ENCODE data around the gene PIGT.
"Not testable (repeated sequence)": the region's sequence is repeated elsewhere in the genome, so short reads cannot be mapped to it uniquely, and the experiment has no call there.

Gene PIGT

DNA sequence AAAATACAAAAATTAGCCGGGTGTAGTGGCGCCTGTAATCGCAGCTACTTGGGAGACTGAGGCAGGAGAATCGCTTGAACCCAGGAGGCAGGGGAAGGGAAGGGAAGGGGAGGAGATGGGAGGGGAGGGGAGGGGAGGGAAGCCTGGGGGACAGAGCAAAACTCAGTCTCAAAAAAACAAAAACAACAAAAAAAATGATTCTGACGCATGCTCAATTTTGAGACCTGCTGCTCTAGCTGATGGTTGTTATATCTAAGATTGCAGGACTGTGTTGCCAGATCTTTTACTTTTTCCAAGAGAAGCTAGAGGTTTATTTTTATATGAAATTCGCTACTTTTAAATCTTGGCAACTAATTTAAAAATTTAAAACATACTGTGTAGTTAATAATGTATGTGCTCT, 51.2 kb downstream of the PIGT start:
- no peak for DNase-seq

DNA sequence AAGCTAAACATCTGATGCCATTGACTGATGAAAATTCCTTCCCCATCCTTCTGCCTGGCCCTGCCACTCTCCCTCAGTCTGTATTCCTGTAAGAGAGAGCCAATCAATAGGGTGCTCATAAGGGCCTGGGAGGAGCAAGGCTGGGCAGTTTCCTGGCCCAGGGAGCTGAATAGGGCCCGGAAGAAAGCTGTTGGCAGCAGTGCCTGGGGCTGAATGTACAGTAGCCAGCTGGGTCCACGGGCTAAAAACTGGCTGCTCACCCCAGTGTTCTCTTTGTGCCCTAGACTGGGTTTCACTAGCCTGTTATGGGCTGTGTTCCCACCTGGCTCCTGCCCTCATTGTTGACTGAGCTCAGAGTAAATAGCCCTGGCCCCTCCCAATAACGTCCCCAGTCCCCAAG, 51.9 kb downstream of the PIGT start:
- no peak for DNase-seq

DNA sequence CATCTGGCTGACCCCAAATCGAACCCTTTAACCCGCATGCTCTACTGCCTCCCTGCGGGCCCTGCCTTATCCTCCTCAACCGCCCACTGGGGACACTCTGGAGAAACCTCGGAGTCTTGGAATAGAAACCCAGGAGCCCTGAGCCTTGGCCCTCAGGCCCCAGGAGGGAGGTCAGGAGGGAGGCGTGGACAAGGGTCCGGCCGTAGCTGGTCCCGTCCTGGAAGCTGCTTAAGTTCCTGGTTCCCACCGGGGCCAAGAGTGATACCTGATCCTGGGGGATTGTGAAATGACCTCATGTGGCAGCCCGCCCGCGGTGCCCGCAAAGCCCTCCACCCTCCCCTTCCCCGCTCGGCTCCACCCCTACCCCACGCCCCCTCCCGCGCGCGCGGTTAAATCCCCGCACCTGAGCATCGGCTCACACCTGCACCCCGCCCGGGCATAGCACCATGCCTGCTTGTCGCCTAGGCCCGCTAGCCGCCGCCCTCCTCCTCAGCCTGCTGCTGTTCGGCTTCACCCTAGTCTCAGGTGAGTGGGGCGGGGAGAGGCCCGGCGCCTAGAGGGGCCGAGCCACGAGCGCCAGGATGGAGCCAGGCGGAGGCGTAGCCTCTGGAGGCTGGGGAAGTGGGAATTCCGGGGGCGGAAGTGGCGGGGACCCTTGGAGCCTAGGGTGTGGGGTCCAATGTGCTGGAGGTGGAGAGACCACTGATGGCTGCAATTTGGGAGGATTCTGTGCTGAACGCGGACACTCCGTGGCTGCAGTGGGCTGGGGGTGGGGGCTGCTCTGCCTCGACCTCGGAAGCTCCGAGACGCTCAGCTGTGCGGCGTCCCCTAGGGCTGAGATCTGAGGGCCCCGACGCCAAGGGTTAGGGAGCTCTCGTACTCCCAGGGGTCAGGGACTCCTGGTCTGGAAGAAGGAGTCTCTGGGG, 53.7 kb downstream of the PIGT start, which contains the start of gene WFDC2:
TSS of gene WFDC2 (plus strand) at position 418 of the 926 bp plus-strand sequence. CDS start at position 447, 29 bp downstream.
- DNase-seq: no peak

DNA sequence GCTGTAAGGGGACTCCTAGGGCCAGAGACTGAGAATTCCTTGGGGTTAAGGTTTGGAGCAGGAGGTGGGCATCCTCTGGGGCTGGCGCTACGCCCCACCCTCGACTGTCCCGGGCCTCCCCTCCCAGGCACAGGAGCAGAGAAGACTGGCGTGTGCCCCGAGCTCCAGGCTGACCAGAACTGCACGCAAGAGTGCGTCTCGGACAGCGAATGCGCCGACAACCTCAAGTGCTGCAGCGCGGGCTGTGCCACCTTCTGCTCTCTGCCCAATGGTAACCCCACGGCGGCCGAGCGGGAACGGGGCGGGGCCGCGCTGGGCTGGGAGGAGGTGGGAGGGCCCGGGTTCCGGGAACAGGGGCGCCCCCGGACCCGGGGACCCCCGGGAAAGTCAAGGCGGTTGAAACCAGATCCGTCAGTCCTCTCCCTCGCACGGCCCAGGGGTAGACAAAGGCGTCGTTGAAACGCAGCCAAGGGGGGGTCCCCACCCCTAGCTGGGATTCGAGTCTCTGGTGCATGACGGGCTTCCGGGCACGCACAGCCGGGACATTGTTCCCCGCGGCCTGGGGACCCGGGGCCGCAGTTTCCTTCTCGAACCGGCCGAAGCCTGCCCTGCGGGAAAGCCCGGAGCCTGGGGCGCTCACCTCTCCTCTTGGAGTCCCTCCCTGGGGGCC, 54.5 kb downstream of the PIGT start:
- DNase-seq: no peak

DNA sequence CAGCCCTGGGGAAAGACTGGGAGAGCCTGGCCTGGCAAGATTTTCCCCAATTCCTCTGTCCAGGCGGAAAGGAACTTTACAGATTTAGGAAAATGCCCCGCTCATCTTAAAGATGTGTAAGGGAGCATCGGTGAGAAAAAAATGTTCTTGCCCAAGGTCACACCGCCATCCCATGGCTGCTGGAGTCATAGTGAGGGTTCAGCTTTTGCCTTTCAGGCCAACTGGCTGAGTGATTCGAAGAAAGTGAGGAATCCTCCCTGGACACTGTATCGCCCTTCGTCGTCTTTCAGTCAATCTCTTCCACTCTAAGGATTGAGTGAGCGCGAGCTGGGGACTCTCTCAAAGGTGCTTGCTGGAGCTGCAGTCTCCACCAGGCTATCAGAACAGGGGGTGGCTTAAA, 55.0 kb downstream of the PIGT start:
- DNase-seq: no peak

DNA sequence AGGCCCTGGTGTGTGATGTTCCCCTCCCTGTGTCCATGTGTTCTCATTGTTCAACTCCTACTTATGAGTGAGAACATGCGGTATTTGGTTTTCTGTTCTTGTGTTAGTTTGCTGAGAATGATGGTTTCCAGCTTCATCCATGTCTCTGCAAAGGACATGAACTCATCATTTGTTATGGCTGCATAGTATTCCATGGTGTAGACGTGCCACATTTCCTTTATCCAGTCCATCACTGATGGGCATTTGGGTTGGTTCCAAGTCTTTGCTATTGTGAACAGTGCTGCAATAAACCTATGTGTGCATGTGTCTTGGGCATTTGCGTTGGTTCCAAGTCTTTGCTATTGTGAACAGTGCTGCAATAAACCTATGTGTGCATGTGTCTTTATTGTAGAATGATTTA, 56.3 kb downstream of the PIGT start:
- not testable (repeated sequence) for DNase-seq
